HCT116 (cell line): Measurements from ENCODE around the gene KLHDC8B. TPM values are rescaled to one million over a fixed set of nuclear protein-coding genes. Genes with fewer than 3 reads are reported as not detected.

Source experiments
- CEBPB ChIP-seq: IDR thresholded peaks from 2 replicates; pipeline ENCODE4 v1.6.1; 2012; ENCODE audit warnings: low read depth
- CTCF ChIP-seq, 3 experiments: fragments of 200-600 bp in 1 of 3; sonication (generic) in 1 of 3; IDR thresholded peaks in 2 of 3; conservative IDR thresholded peaks in 1 of 3; 2 replicates each; pipeline ENCODE4 v1.5.1; 2012 to 2017; ENCODE audit warnings: low read depth in 2 of 3, low read length in 2 of 3, antibody characterized with exemption in 1 of 3, borderline replicate concordance in 1 of 3, control low read depth in 1 of 3, mild to moderate bottlenecking in 1 of 3, mixed read lengths in 1 of 3, mixed run types in 1 of 3, moderate library complexity in 1 of 3; ENCODE audit not compliant: insufficient read depth in 1 of 3
- EGR1 ChIP-seq: IDR thresholded peaks from 2 replicates; pipeline ENCODE4 v1.6.1; 2012; ENCODE audit warnings: low read depth
- MAX ChIP-seq: IDR thresholded peaks from 2 replicates; pipeline ENCODE4 v1.6.1; 2012
- SIN3A ChIP-seq: IDR thresholded peaks from 2 replicates; pipeline ENCODE4 v1.6.1; 2012; ENCODE audit warnings: low read depth
- ZNF274 ChIP-seq: fragments of 200-500 bp; sonication (Bioruptor generic); IDR thresholded peaks from 2 replicates; pipeline ENCODE4 v1.6.1; 2014; ENCODE audit warnings: mild to moderate bottlenecking, low read depth, low read length, inconsistent platforms
- total RNA-seq: library from RNA; stranded (reverse); gene quantifications from one replicate; pipeline ENCODE4 v1.2.1, GENCODE V29; 2021; ENCODE audit not compliant: unreplicated experiment

The KLHDC8B gene
- total RNA-seq, 1 experiment from 2014 or later = 10.4 TPM

- TF ChIP-seq CTCF (IDR thresholded peaks at IDR 0.05 in 2 of 3, conservative IDR thresholded peaks at IDR 0.05 in 1 of 3; ENCODE audit: borderline replicate concordance in 1 of 3, insufficient read depth in 1 of 3, low read depth in 2 of 3, low read length in 2 of 3) (no peak), ZNF274 (no peak), MAX (no peak), SIN3A (no peak), CEBPB (no peak), EGR1 (no peak)
Measured at GRCh38 chr3:49222002-49222401, 50.6 kb downstream of the KLHDC8B start (continued).

Other genes starting within 250 kb of the KLHDC8B start
- gene P4HTM, start 181.4 kb upstream of the KLHDC8B start, total RNA-seq = 60.5 TPM
- 174 TPM for gene WDR6, start 164.2 kb upstream of the KLHDC8B start, total RNA-seq
- 42.9 TPM for gene DALRD3, start 153.0 kb upstream of the KLHDC8B start, total RNA-seq
- 91.0 TPM for gene NDUFAF3, start 149.5 kb upstream of the KLHDC8B start, total RNA-seq
- gene IMPDH2, start 142.2 kb upstream of the KLHDC8B start, total RNA-seq = 599 TPM
- 105 TPM for gene QRICH1, start 77.5 kb upstream of the KLHDC8B start, total RNA-seq
- 346 TPM for gene QARS1, start 66.8 kb upstream of the KLHDC8B start, total RNA-seq
- gene USP19, start 50.8 kb upstream of the KLHDC8B start, total RNA-seq = 92.8 TPM
- gene LAMB2, start 38.5 kb upstream of the KLHDC8B start, total RNA-seq = 213 TPM
- 32.8 TPM for gene CCDC71, start 5.3 kb upstream of the KLHDC8B start, total RNA-seq
- 5.9 TPM for gene C3orf62, start 105.6 kb downstream of the KLHDC8B start, total RNA-seq
- 31.7 TPM for gene USP4, start 168.5 kb downstream of the KLHDC8B start, total RNA-seq
- gene GPX1, start 186.8 kb downstream of the KLHDC8B start, total RNA-seq = 330 TPM
- 497 TPM for gene RHOA, start 240.4 kb downstream of the KLHDC8B start, total RNA-seq
- 11.9 TPM for gene TCTA, start 240.8 kb downstream of the KLHDC8B start, total RNA-seq